Nephron (organoid): ENCODE data around the gene UBE2J2.

Experiments
- H3K27ac Mint-ChIP-seq, 3 experiments: 2 replicates each; pipeline ENCODE4 v1.8.0; 2020; ENCODE audit warnings: mixed read lengths in 3 of 3, mild to moderate bottlenecking in 2 of 3, moderate library complexity in 1 of 3
- H3K27me3 Mint-ChIP-seq: 2 replicates; pipeline ENCODE4 v1.8.0; 2021; ENCODE audit warnings: low read depth, mild to moderate bottlenecking, moderate library complexity, mixed read lengths
- H3K36me3 Mint-ChIP-seq: 2 replicates; pipeline ENCODE4 v1.8.0; 2020; ENCODE audit warnings: low read depth, mixed read lengths
- H3K4me1 Mint-ChIP-seq: 2 replicates; pipeline ENCODE4 v1.8.0; 2020; ENCODE audit warnings: mixed read lengths
- H3K4me3 Mint-ChIP-seq, 3 experiments: 2 replicates each; pipeline ENCODE4 v1.8.0; 2020; ENCODE audit warnings: mild to moderate bottlenecking in 3 of 3, mixed read lengths in 3 of 3, moderate library complexity in 2 of 3
- H3K9me3 Mint-ChIP-seq: 2 replicates; pipeline ENCODE4 v1.8.0; 2020; ENCODE audit warnings: mixed read lengths
- TF ChIP-seq, protein P1 (sequence below), 3 experiments: fragments of 200-600 bp; sonication (generic); IDR thresholded peaks; one replicate each; pipeline ENCODE4 v1.5.0; 2021; ENCODE audit warnings: antibody characterized with exemption in 3 of 3; ENCODE audit not compliant: unreplicated experiment in 3 of 3

Gene UBE2J2

DNA sequence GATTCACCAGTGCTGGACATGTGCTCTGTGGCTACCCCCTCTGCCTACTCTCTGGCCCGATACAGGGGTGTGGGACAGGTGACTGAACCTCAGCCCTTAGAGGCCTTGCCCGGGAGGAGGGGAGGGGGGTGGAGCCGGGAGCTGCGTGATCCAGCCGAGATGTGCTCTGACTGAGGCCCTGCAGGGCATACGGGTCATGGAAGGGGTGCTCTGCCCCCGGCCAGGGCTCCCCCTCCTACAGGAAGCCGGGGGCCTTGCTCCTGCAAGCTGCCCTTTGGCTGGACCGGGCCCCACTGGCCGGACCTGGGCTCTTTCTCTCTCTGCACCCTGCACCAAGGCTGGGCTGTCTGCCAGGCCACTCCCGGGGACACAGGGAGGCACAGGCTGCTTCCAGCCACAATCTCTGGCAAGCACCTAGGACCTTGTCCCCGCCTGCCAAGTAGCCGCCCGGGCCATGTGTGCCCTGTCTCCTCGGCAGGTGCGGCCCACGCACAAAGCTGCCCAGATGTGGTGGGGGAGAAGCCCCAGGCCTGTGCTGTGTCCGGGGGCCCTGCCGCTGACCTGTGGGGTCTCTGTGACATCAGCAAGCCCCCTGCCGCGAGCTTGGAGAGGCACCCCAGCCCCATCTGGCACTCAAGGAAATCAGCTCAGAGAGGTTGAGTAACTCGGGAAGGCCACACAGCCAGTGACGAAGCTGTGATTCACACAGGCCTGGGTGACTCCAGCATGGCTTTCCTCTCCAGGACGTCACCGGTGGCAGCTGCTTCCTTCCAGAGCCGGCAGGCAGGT is 8.1 kb upstream of the UBE2J2 start:
- Mint-ChIP-seq H3K36me3 (no peaks in the 10 kb centered on the region), H3K4me1 (peaks cover 4% of the 10 kb centered on the region), H3K27me3 (peaks cover 6% of the 10 kb centered on the region), H3K27ac (no peak overlapping the region), H3K4me3 (no peak overlapping the region), H3K9me3 (no peaks in the 10 kb centered on the region)
- TF ChIP-seq, protein P1, sequence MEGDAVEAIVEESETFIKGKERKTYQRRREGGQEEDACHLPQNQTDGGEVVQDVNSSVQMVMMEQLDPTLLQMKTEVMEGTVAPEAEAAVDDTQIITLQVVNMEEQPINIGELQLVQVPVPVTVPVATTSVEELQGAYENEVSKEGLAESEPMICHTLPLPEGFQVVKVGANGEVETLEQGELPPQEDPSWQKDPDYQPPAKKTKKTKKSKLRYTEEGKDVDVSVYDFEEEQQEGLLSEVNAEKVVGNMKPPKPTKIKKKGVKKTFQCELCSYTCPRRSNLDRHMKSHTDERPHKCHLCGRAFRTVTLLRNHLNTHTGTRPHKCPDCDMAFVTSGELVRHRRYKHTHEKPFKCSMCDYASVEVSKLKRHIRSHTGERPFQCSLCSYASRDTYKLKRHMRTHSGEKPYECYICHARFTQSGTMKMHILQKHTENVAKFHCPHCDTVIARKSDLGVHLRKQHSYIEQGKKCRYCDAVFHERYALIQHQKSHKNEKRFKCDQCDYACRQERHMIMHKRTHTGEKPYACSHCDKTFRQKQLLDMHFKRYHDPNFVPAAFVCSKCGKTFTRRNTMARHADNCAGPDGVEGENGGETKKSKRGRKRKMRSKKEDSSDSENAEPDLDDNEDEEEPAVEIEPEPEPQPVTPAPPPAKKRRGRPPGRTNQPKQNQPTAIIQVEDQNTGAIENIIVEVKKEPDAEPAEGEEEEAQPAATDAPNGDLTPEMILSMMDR (IDR thresholded peaks at IDR 0.05; ENCODE audit: unreplicated experiment in 3 of 3): no peak

DNA sequence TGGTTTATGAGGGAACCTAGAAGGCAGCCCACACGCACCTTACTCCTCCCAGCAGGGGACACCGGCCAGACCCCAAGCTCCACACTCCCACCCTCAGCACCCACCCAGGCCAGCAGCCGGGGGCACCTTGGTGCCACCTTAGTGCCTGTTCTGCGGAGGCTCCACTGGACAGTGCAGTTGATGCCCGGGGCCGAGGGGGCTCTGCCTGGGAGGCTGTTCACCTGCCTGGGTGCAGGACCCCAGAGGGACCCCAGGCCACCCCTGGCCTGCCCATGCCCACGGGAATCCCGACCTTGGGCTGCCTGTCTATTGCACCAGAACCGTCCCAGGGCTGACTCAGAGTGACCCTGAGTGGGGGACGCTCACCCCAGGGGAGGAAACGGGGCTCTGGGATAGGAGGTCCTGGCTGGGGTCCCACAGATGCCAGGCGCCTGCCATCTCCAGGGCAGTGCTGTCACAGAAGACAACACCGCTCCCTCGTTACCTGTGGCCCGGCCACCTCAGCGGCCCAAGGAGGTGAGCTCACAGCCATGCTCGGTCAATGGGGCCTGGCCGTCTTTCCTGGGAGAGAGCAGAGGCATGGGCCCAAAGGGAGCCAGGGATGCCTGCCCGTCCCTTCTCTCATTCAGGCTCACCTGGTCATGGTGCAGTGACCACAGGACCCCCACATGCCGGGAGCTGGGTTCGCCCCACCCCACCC is 7.3 kb upstream of the UBE2J2 start:
- peaks cover 6% of the 10 kb centered on the region for H3K27me3 Mint-ChIP-seq
- H3K27ac Mint-ChIP-seq: no peak overlapping the region
- TF ChIP-seq, protein P1 (IDR thresholded peaks at IDR 0.05; ENCODE audit: unreplicated experiment in 3 of 3): no peak
- H3K36me3 Mint-ChIP-seq: no peaks in the 10 kb centered on the region
- H3K9me3 Mint-ChIP-seq: no peaks in the 10 kb centered on the region
- H3K4me3 Mint-ChIP-seq: no peak overlapping the region
- H3K4me1 Mint-ChIP-seq: peaks cover 4% of the 10 kb centered on the region

DNA sequence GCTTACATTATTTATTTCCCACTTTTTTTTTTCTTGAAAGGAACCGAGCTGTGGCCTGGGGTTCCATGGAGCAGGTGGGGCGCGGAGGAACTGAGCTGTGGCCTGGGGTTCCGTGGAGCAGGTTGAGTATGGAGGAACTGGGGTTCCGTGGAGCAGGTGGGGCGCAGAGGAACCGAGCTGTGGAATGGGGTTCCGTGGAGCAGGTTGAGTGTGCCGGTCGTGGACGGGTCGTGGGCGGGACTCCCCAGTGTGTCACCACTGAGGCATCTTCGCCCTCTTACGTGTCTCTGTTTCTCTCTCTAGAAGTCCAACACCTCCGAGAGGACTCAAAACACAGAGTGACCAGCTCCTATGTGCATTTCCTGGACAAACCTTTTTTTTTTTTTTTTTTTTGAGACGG is 5.4 kb upstream of the UBE2J2 start:
- peaks cover 4% of the 10 kb centered on the region for H3K4me1 Mint-ChIP-seq
- no peak overlapping the region for H3K4me3 Mint-ChIP-seq
- no peak overlapping the region for H3K27ac Mint-ChIP-seq
- no peaks in the 10 kb centered on the region for H3K36me3 Mint-ChIP-seq
- TF ChIP-seq, protein P1 (IDR thresholded peaks at IDR 0.05; ENCODE audit: unreplicated experiment in 3 of 3): no peak
- H3K27me3 Mint-ChIP-seq: peaks cover 6% of the 10 kb centered on the region
- H3K9me3 Mint-ChIP-seq: no peaks in the 10 kb centered on the region

DNA sequence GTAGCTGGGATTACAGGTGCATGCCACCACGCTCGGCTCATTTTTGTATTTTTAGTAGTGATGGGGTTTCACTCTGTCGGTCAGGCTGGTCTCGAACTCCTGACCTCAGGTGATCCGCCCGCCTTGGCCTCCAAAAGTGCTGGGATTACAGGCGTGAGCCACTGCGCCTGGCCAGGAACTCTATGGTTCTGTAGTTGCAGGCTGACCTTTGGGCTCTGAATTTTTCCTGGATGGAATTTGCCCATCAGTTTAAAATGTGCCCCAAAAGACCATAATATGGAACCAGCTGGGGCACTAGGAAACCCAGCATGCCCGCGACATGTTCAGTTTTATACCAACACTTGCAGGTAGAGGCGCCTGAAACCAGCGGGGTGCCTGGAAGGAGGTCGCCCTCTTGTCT is 5.0 kb upstream of the UBE2J2 start:
- Mint-ChIP-seq H3K27me3 (peaks cover 6% of the 10 kb centered on the region), H3K9me3 (no peaks in the 10 kb centered on the region), H3K4me3 (no peak overlapping the region), H3K27ac (no peak overlapping the region), H3K4me1 (peaks cover 4% of the 10 kb centered on the region), H3K36me3 (no peaks in the 10 kb centered on the region)
- TF ChIP-seq, protein P1 (IDR thresholded peaks at IDR 0.05; ENCODE audit: unreplicated experiment in 3 of 3): no peak

DNA sequence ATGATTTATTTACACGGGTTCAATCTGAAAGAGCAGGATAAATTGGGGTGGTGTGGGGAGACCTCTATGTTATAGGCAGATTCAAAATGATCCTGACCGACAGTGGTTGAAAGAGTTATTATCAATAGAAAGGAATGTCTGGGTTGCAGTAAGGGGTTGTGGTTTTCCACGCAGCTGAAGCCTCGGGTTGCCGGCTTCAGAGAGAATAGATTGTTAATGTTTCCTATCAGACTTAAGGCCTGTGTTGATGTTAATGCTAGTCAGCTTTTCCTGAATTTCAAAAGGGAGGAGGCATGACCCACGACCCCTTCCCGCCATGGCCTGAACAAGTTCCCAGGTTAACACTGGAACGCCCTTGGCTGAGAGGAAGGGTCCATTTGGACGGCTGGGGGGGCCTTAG is 2.2 kb upstream of the UBE2J2 start:
- Mint-ChIP-seq H3K27me3 (no peaks in the 10 kb centered on the region), H3K4me3 (peak overlapping the region; percentile 58 to 83 (median 82)), H3K27ac (peak overlapping the region; percentile 48 to 56 (median 51)), H3K4me1 (peaks cover 20% of the 10 kb centered on the region), H3K36me3 (peaks cover 3% of the 10 kb centered on the region), H3K9me3 (no peaks in the 10 kb centered on the region)
- TF ChIP-seq, protein P1 (IDR thresholded peaks at IDR 0.05; ENCODE audit: unreplicated experiment in 3 of 3): no peak
